Ovary (tissue), 3 donors: ENCODE data around the gene SLC6A9.

Source experiments
- POLR2A ChIP-seq: fragments of 450-650 bp; IDR thresholded peaks from one replicate; pipeline ENCODE4 v1.6.1; 2017; ENCODE audit warnings: antibody characterized with exemption, mild to moderate bottlenecking, moderate library complexity
- TF ChIP-seq, protein P1 (sequence below), 3 donors: fragments of 450-650 bp in 2 of 3; fragments of 200-600 bp in 1 of 3; IDR thresholded peaks; one replicate each; pipeline versions ENCODE4 v1.5.1 to v1.8.0; 2016 to 2022; ENCODE audit warnings: antibody characterized with exemption in 3 of 3, mild to moderate bottlenecking in 1 of 3
- donor health status: DM: no; HTN: no; CAD: no.

DNA sequence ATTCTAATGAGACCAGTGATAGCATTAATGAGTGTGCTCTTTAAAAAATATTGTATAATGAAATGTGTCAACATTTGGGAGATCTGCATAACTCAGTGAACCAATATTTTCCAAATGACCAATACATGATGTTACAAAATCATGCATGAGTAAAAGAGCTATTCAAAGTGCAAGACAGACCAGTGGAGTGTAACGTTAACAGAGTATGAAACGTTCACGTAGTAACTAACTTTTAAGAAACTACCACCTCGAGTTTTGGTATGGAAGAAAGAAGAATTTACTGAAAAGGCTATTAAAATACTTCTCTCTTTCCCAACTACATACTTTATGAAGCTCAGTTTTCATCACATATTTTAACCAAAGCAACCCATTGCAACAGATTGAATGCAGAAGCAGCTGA is 9.6 kb upstream of the SLC6A9 start:
- TF ChIP-seq, protein P1, sequence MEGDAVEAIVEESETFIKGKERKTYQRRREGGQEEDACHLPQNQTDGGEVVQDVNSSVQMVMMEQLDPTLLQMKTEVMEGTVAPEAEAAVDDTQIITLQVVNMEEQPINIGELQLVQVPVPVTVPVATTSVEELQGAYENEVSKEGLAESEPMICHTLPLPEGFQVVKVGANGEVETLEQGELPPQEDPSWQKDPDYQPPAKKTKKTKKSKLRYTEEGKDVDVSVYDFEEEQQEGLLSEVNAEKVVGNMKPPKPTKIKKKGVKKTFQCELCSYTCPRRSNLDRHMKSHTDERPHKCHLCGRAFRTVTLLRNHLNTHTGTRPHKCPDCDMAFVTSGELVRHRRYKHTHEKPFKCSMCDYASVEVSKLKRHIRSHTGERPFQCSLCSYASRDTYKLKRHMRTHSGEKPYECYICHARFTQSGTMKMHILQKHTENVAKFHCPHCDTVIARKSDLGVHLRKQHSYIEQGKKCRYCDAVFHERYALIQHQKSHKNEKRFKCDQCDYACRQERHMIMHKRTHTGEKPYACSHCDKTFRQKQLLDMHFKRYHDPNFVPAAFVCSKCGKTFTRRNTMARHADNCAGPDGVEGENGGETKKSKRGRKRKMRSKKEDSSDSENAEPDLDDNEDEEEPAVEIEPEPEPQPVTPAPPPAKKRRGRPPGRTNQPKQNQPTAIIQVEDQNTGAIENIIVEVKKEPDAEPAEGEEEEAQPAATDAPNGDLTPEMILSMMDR (IDR thresholded peaks at IDR 0.05) = no peak
- TF ChIP-seq POLR2A = no peak
